GM23338 (cell line): ENCODE measurements around the gene ZNF91. TPM values are rescaled to one million over a fixed set of nuclear protein-coding genes. Genes with fewer than 3 reads are reported as not detected.

Experiments
- ATAC-seq: fragments of 200-7000 bp; cut with Tn5 transposase; 3 replicates; pipeline ENCODE4 v1.9.1; 2020
- DNase-seq: peaks from one replicate; pipeline ENCODE4 v3.0.0-alpha.2; 2015; ENCODE audit warnings: low spot score
- H2AFZ ChIP-seq: fragments of 200-600 bp; sonication (generic); 2 replicates; pipeline ENCODE4 v1.8.0; 2016; ENCODE audit warnings: antibody characterized with exemption, mild to moderate bottlenecking, moderate library complexity
- H3F3A ChIP-seq: fragments of 200-600 bp; sonication (generic); replicated peaks from 2 replicates; pipeline ENCODE4 v1.8.0; 2017; ENCODE audit warnings: antibody characterized with exemption, mixed run types, low read depth
- H3K27ac ChIP-seq: fragments of 200-600 bp; sonication (generic); 2 replicates; pipeline ENCODE4 v1.6.1; 2016; ENCODE audit warnings: low read depth
- H3K27me3 ChIP-seq: fragments of 200-600 bp; sonication (generic); 2 replicates; pipeline ENCODE4 v1.8.0; 2016; ENCODE audit warnings: mild to moderate bottlenecking, mixed run types, moderate library complexity; ENCODE audit not compliant: insufficient read depth
- H3K36me3 ChIP-seq: fragments of 200-600 bp; sonication (generic); 2 replicates; pipeline ENCODE4 v1.8.0; 2016; ENCODE audit warnings: mild to moderate bottlenecking; ENCODE audit not compliant: insufficient read depth
- H3K4me1 ChIP-seq: fragments of 200-600 bp; sonication (generic); 2 replicates; pipeline ENCODE4 v1.8.0; 2016; ENCODE audit warnings: mild to moderate bottlenecking, moderate library complexity; ENCODE audit not compliant: insufficient read depth
- H3K4me2 ChIP-seq: fragments of 200-600 bp; sonication (generic); 2 replicates; pipeline ENCODE4 v1.7.1; 2017; ENCODE audit warnings: mixed run types
- H3K4me3 ChIP-seq: fragments of 200-600 bp; sonication (generic); 2 replicates; pipeline ENCODE4 v1.6.1; 2016; ENCODE audit warnings: mixed run types
- H3K79me2 ChIP-seq: fragments of 200-600 bp; sonication (generic); replicated peaks from 2 replicates; pipeline ENCODE4 v1.8.0; 2017; ENCODE audit warnings: mild to moderate bottlenecking; ENCODE audit not compliant: insufficient read depth
- H3K9me2 ChIP-seq: fragments of 200-600 bp; sonication (generic); 2 replicates; pipeline ENCODE4 v1.8.0; 2017; ENCODE audit not compliant: insufficient read depth
- H4K20me1 ChIP-seq: fragments of 200-600 bp; sonication (generic); replicated peaks from 2 replicates; pipeline ENCODE4 v1.8.0; 2017; ENCODE audit warnings: mild to moderate bottlenecking; ENCODE audit not compliant: insufficient read depth
- H3K27ac Mint-ChIP-seq: 2 replicates; pipeline ENCODE4 v1.8.0; 2020; ENCODE audit warnings: inconsistent platforms, mild to moderate bottlenecking, moderate library complexity, mixed read lengths
- H3K27me3 Mint-ChIP-seq: 3 replicates; pipeline ENCODE4 v1.8.0; 2022; ENCODE audit warnings: low read depth, mild to moderate bottlenecking, moderate library complexity, mixed read lengths, inconsistent platforms; ENCODE audit not compliant: insufficient read depth, poor library complexity
- H3K36me3 Mint-ChIP-seq: 3 replicates; pipeline ENCODE4 v1.8.0; 2021; ENCODE audit warnings: low read depth, mild to moderate bottlenecking, inconsistent platforms, moderate library complexity, mixed read lengths
- H3K4me1 Mint-ChIP-seq: 3 replicates; pipeline ENCODE4 v1.8.0; 2020; ENCODE audit warnings: mild to moderate bottlenecking, inconsistent platforms, mixed read lengths
- H3K4me3 Mint-ChIP-seq: 3 replicates; pipeline ENCODE4 v1.8.0; 2021; ENCODE audit warnings: moderate library complexity, mild to moderate bottlenecking, inconsistent platforms, mixed read lengths
- H3K9me3 Mint-ChIP-seq: 3 replicates; pipeline ENCODE4 v1.8.0; 2020; ENCODE audit warnings: moderate library complexity, mild to moderate bottlenecking, inconsistent platforms, mixed read lengths
- CREB1 ChIP-seq: fragments of 250-450 bp; sonication (Bioruptor Pico); IDR thresholded peaks from 2 replicates; pipeline ENCODE4 v1.5.0; 2020; ENCODE audit warnings: low read depth, mild to moderate bottlenecking, moderate library complexity
- EZH2 ChIP-seq: fragments of 200-600 bp; sonication (generic); IDR thresholded peaks from one replicate; pipeline ENCODE4 v1.8.0; 2017; ENCODE audit warnings: antibody characterized with exemption, mild to moderate bottlenecking, low read depth; ENCODE audit not compliant: unreplicated experiment
- polyA plus RNA-seq: library from polyadenylated mRNA; unstranded; fragments of >200 nt; fragmentation: Nextera tagmentation; extraction: Ambion mirVana; gene quantifications from 2 replicates; pipeline ENCODE4 v1.2.1, GENCODE V29; 2016
- total RNA-seq: library from RNA; depleted of rRNA; stranded (reverse); fragments of >200 nt; shearing (Covaris generic); gene quantifications from 2 replicates; pipeline ENCODE4 v1.2.3, GENCODE V29; 2014
- TF ChIP-seq, protein P1 (sequence below): IDR thresholded peaks from 2 replicates; pipeline ENCODE4 v1.6.1; 2016; ENCODE audit warnings: antibody characterized with exemption
- TF ChIP-seq, protein P2 (sequence below): fragments of 250-450 bp; sonication (Bioruptor Pico); IDR thresholded peaks from 2 replicates; pipeline ENCODE4 v1.5.0; 2020; ENCODE audit warnings: mild to moderate bottlenecking, moderate library complexity

The ZNF91 gene
- total and polyA plus RNA-seq, 2 experiments from 2014 or later, result 23.5 to 51.6 TPM

DNA sequence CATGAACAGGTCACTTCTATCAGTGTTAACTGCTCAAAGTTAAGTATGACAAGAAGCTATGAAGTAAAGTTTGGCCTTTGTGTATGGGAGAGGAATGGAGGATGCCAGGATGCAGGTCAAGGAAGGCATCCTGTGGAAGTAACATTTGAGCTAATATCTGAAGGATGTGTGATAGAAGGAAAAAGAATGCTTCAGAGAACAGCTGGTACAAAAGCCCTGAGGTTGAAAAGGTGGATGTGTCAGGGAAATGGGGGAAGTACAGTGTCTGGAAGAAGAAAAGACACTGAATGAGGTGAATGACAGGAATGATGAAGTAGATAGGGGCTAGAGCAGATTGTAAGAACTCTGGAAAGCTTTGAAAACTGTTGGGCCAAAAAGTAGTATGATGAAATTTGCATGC, 67.1 kb downstream of the ZNF91 start:
- Histone ChIP-seq H3K4me1 (0 out of 2 replicates have a peak, but pooled peaks cover 10% of the 10 kb centered on the region), H4K20me1 (no peaks in the 10 kb centered on the region), H3K27me3 (no peaks in the 10 kb centered on the region), H3K36me3 (no peaks in the 10 kb centered on the region), H3K4me2 (no peak overlapping the region), H3F3A (0 out of 2 replicates have a peak, but pooled peaks cover 4% of the 10 kb centered on the region), H2AFZ (no peak overlapping the region), H3K27ac (no peak overlapping the region), H3K79me2 (no peaks in the 10 kb centered on the region), H3K4me3 (no peak overlapping the region), H3K9me2 (0 out of 2 replicates have a peak, but pooled peaks cover 3% of the 10 kb centered on the region)
- ATAC-seq, result no peak
- no peak overlapping the region for H3K27ac Mint-ChIP-seq
- H3K9me3 Mint-ChIP-seq, result peaks cover 46% of the 10 kb centered on the region
- no peak for TF ChIP-seq EZH2
- TF ChIP-seq, protein P1, sequence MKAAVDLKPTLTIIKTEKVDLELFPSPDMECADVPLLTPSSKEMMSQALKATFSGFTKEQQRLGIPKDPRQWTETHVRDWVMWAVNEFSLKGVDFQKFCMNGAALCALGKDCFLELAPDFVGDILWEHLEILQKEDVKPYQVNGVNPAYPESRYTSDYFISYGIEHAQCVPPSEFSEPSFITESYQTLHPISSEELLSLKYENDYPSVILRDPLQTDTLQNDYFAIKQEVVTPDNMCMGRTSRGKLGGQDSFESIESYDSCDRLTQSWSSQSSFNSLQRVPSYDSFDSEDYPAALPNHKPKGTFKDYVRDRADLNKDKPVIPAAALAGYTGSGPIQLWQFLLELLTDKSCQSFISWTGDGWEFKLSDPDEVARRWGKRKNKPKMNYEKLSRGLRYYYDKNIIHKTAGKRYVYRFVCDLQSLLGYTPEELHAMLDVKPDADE, result no peak
- TF ChIP-seq, protein P2, sequence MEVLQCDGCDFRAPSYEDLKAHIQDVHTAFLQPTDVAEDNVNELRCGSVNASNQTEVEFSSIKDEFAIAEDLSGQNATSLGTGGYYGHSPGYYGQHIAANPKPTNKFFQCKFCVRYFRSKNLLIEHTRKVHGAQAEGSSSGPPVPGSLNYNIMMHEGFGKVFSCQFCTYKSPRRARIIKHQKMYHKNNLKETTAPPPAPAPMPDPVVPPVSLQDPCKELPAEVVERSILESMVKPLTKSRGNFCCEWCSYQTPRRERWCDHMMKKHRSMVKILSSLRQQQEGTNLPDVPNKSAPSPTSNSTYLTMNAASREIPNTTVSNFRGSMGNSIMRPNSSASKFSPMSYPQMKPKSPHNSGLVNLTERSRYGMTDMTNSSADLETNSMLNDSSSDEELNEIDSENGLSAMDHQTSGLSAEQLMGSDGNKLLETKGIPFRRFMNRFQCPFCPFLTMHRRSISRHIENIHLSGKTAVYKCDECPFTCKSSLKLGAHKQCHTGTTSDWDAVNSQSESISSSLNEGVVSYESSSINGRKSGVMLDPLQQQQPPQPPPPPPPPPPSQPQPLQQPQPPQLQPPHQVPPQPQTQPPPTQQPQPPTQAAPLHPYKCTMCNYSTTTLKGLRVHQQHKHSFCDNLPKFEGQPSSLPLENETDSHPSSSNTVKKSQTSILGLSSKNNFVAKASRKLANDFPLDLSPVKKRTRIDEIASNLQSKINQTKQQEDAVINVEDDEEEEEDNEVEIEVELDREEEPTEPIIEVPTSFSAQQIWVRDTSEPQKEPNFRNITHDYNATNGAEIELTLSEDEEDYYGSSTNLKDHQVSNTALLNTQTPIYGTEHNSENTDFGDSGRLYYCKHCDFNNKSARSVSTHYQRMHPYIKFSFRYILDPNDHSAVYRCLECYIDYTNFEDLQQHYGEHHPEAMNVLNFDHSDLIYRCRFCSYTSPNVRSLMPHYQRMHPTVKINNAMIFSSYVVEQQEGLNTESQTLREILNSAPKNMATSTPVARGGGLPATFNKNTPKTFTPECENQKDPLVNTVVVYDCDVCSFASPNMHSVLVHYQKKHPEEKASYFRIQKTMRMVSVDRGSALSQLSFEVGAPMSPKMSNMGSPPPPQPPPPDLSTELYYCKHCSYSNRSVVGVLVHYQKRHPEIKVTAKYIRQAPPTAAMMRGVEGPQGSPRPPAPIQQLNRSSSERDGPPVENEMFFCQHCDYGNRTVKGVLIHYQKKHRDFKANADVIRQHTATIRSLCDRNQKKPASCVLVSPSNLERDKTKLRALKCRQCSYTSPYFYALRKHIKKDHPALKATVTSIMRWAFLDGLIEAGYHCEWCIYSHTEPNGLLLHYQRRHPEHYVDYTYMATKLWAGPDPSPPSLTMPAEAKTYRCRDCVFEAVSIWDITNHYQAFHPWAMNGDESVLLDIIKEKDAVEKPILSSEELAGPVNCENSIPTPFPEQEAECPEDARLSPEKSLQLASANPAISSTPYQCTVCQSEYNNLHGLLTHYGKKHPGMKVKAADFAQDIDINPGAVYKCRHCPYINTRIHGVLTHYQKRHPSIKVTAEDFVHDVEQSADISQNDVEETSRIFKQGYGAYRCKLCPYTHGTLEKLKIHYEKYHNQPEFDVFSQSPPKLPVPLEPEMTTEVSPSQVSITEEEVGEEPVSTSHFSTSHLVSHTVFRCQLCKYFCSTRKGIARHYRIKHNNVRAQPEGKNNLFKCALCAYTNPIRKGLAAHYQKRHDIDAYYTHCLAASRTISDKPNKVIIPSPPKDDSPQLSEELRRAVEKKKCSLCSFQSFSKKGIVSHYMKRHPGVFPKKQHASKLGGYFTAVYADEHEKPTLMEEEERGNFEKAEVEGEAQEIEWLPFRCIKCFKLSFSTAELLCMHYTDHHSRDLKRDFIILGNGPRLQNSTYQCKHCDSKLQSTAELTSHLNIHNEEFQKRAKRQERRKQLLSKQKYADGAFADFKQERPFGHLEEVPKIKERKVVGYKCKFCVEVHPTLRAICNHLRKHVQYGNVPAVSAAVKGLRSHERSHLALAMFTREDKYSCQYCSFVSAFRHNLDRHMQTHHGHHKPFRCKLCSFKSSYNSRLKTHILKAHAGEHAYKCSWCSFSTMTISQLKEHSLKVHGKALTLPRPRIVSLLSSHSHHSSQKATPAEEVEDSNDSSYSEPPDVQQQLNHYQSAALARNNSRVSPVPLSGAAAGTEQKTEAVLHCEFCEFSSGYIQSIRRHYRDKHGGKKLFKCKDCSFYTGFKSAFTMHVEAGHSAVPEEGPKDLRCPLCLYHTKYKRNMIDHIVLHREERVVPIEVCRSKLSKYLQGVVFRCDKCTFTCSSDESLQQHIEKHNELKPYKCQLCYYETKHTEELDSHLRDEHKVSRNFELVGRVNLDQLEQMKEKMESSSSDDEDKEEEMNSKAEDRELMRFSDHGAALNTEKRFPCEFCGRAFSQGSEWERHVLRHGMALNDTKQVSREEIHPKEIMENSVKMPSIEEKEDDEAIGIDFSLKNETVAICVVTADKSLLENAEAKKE, result no peak
- H3K4me3 Mint-ChIP-seq, result no peak overlapping the region
- no peak for DNase-seq
- H3K27me3 Mint-ChIP-seq, result peaks cover 15% of the 10 kb centered on the region
- H3K36me3 Mint-ChIP-seq, result peaks cover 47% of the 10 kb centered on the region
- no peaks in the 10 kb centered on the region for H3K4me1 Mint-ChIP-seq

DNA sequence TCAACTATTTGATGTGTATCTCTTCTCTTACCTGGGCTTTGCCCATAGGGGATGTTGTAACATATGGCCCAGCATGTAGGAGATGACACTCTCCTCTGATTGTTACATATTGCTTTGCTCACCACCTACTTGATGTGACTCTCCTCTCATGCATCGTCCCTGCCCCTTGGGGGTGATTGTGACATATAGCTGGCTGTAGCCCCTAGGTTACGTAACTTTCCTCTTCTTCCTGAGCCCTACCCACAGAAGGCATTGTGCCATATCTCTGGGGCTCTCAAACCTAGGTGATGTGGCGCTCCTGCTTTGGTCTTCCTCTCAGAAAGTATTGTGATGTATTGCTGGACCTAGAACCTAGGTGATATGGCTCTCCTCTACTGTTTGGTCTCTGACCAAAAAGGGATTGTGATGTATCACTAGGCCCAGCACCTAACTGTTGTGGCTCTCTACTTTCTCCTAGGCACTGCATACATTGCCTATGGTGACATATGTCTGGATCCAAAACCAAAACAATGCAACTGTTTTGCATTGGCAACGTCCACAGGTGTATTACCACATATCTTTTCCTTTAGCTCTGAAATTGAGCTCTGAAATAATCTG, 73.2 kb downstream of the ZNF91 start:
- DNase-seq, result no peak
- no peaks in the 10 kb centered on the region for H3K4me1 Mint-ChIP-seq
- no peak overlapping the region for H2AFZ ChIP-seq
- H3K9me3 Mint-ChIP-seq, result peaks cover 86% of the 10 kb centered on the region
- H3K4me1 ChIP-seq, result no peaks in the 10 kb centered on the region
- H3K27ac Mint-ChIP-seq, result no peak overlapping the region
- 0 out of 2 replicates have a peak, but pooled peaks cover 7% of the 10 kb centered on the region for H3K9me2 ChIP-seq
- H3K4me3 ChIP-seq, result no peak overlapping the region
- no peak overlapping the region for H3K4me3 Mint-ChIP-seq
- peaks cover 12% of the 10 kb centered on the region for H3K27me3 Mint-ChIP-seq
- no peaks in the 10 kb centered on the region for H4K20me1 ChIP-seq
- no peak overlapping the region for H3K27ac ChIP-seq
- no peaks in the 10 kb centered on the region for H3K36me3 ChIP-seq
- no peaks in the 10 kb centered on the region for H3K27me3 ChIP-seq
- H3K4me2 ChIP-seq, result no peak overlapping the region
- H3K36me3 Mint-ChIP-seq, result peaks cover 39% of the 10 kb centered on the region
- H3K79me2 ChIP-seq, result no peaks in the 10 kb centered on the region
- H3F3A ChIP-seq, result no peaks in the 10 kb centered on the region
- ATAC-seq, result no peak
- no peak for TF ChIP-seq CREB1
- TF ChIP-seq, protein P2, result no peak
